Left ventricle myocardium superior (tissue), 1 donor: ENCODE results near the gene C6orf136. TPM values are rescaled to one million over a fixed set of nuclear protein-coding genes. Genes with fewer than 3 reads are reported as not detected.
A peak's percentile ranks its signal among the peaks of the same experiment; 100 is the strongest.

Experiments used
- ATAC-seq: fragments of 200-7000 bp; cut with Tn5 transposase; one replicate; pipeline ENCODE4 v1.9.1; 2020; ENCODE audit warnings: mild to moderate bottlenecking, moderate library complexity
- DNase-seq: peaks from one replicate; pipeline ENCODE4 v3.0.0-alpha.2; 2020
- intact Hi-C: fragments of 100-400 bp; cut with micrococcal nuclease; formaldehyde crosslinking; loops from one replicate; pipeline ENCODE4 v1.11.0; 2022
- total RNA-seq: library from RNA; stranded (reverse); fragmentation: NEBNext Ultra II Directional; extraction: Animal tissue kit (Norgen Biotek cat#: 25700); gene quantifications from one replicate; pipeline ENCODE4 v1.2.1, GENCODE V29; 2021
- donor health status: DM: no; HTN: yes; CAD: no; lungs with severe emphysema.

The C6orf136 gene
- total RNA-seq, 1 donor from 2014 or later: 54.9 TPM

GRCh38 chr6:30683183-30683979 is 36.4 kb downstream of the C6orf136 start:
- intact Hi-C loops: no loop called here
- no peak for DNase-seq
- no peak for ATAC-seq

GRCh38 chr6:30683980-30684338 is 37.0 kb downstream of the C6orf136 start:
- no peak for ATAC-seq
- intact Hi-C loops: no loop called here
- no peak for DNase-seq

GRCh38 chr6:30684386-30685156 is 37.6 kb downstream of the C6orf136 start:
- ATAC-seq: no peak
- intact Hi-C loops: no loop called here
- DNase-seq: peak; percentile 72

- ATAC-seq (no peak), DNase-seq (peak; percentile 50)
- intact Hi-C loops: no loop called here
Observed at GRCh38 chr6:30685157-30686008, 38.5 kb downstream of the C6orf136 start.

GRCh38 chr6:30686009-30686907 is 39.3 kb downstream of the C6orf136 start, which contains the start of gene PPP1R18:
TSS of gene PPP1R18 (minus strand) at chr6:30686645. CDS start at chr6:30686018, 627 bp downstream.
- intact Hi-C loops: no loop called here
- ATAC-seq (peak; percentile 69), DNase-seq (peak; percentile 90)

GRCh38 chr6:30686908-30687658 is 40.1 kb downstream of the C6orf136 start:
- ATAC-seq: peak; percentile 79
- intact Hi-C loops: no loop called here
- peak; percentile 97 for DNase-seq

GRCh38 chr6:30687659-30688431 is 40.9 kb downstream of the C6orf136 start:
- ATAC-seq (no peak), DNase-seq (peak; percentile 66)
- intact Hi-C loops: no loop called here

GRCh38 chr6:30688569-30688968 is 41.6 kb downstream of the C6orf136 start:
- DNase-seq (no peak), ATAC-seq (no peak)
- intact Hi-C loops: no loop called here

GRCh38 chr6:30689022-30689865 is 42.3 kb downstream of the C6orf136 start:
- ATAC-seq: no peak
- intact Hi-C loops: no loop called here
- DNase-seq: no peak

- DNase-seq: no peak
- no peak for ATAC-seq
- intact Hi-C loops: no loop called here
Observed at GRCh38 chr6:30689985-30690384, 43.1 kb downstream of the C6orf136 start.

GRCh38 chr6:30690403-30691207 is 43.7 kb downstream of the C6orf136 start, which contains the start of gene NRM:
TSS of gene NRM (minus strand) at chr6:30690984. CDS start at chr6:30690974, 10 bp downstream.
- DNase-seq: peak; percentile 95
- peak; percentile 67 for ATAC-seq
- intact Hi-C loops: no loop called here

GRCh38 chr6:30691208-30691847 is 44.4 kb downstream of the C6orf136 start:
- no peak for ATAC-seq
- DNase-seq: no peak
- intact Hi-C loops: no loop called here

GRCh38 chr6:30696432-30696831 is 49.5 kb downstream of the C6orf136 start:
- ATAC-seq: no peak
- no peak for DNase-seq
- intact Hi-C loops: no loop called here

- intact Hi-C loops: no loop called here
Observed at GRCh38 chr6:30700340-30700739, 53.4 kb downstream of the C6orf136 start.

More at GRCh38 chr6:30700340-30700739, 53.4 kb downstream of the C6orf136 start:
- DNase-seq: no peak
- ATAC-seq: peak; percentile 82
